HG03439 (cell line): ENCODE data around the gene BSCL2.
"Not testable (repeated sequence)": the region's sequence is repeated elsewhere in the genome, so short reads cannot be mapped to it uniquely, and the experiment has no call there.

Experiments used
- ATAC-seq: cut with Tn5 transposase; IDR thresholded peaks from one replicate; pipeline ENCODE4 v1.9.1; 2021; ENCODE audit warnings: mild to moderate bottlenecking, moderate library complexity; ENCODE audit not compliant: unreplicated experiment

BSCL2 gene

DNA sequence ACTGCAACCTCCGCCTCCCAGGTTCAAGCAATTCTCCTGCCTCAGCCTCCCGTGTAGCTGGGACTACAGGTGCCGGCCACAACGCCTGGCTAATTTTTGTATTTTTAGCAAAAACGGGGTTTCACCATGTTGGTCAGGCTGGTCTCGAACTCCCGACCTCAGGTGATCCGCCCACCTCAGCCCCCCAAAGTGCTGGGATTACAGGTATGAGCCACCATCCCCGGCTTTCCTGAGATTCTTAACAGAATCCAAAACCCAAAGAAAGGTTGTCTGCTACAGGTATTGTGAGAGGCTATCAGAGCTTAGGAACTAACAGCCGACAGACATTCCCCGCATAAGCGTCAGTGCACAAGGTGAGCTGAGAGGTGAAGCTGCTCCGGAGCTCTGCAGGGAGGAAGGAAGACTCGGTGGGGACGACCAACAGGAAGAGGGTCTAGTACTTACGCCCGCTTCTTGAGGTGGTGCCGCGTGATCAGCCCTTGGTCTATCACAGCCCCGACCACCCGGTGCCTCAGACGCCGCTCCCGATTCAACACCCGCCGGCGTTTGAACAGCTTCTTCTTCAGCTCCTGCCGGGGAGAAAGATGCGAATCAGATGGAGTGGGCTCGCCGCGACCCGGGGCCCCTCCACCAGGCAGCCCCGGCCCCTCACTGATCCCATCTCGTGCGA is 42.7 kb downstream of the BSCL2 start:
- peak; percentile 28 for ATAC-seq

DNA sequence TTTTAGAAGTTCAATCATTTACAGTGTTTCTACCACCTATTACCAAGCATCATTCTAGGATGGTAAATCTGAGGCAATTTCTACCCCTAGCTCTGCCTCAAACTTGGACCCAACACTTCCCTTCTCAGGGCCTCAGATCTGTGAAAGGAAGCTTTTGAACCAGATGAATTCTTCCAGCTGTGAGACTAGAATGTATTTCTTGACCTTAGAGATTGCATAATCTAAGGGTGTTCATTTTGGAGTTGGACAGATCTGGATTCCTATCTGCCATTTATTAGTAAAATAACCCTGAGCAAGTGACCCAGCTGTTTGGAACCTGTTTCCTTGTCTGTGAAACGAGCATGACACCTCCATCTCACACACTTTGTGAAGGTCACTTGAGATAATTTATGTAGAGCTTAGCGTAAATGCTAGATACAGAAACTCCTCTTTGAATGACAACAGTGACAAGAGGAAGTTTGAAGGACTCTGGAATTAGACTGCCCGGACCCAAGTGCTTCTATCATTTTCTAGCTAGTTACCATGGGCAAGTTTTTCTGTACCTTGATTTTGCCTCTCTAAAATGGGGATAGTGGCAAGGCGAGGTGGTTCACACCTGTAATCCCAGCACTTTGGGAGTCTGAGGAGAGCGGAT is 50.3 kb downstream of the BSCL2 start:
- no peak for ATAC-seq

DNA sequence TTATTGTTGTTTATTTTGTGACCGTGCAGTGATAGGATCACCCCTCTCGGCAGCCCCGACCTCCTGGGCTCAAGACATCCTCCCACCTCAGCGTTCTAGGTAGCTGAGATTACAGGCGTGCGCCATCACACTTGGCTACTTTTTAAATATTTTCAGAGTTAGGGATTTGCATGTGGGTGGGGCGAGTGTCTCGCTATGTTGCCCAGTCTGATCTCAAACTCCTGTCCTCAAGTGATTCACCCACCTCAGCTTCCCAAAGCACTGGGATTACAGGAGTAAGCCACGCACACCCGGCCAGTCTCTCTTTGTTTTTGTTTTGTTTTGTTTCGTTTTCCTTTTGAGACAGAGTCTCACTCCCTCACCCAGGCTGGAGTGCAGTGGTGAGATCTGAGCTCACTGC is 52.9 kb downstream of the BSCL2 start:
- ATAC-seq, result no peak

DNA sequence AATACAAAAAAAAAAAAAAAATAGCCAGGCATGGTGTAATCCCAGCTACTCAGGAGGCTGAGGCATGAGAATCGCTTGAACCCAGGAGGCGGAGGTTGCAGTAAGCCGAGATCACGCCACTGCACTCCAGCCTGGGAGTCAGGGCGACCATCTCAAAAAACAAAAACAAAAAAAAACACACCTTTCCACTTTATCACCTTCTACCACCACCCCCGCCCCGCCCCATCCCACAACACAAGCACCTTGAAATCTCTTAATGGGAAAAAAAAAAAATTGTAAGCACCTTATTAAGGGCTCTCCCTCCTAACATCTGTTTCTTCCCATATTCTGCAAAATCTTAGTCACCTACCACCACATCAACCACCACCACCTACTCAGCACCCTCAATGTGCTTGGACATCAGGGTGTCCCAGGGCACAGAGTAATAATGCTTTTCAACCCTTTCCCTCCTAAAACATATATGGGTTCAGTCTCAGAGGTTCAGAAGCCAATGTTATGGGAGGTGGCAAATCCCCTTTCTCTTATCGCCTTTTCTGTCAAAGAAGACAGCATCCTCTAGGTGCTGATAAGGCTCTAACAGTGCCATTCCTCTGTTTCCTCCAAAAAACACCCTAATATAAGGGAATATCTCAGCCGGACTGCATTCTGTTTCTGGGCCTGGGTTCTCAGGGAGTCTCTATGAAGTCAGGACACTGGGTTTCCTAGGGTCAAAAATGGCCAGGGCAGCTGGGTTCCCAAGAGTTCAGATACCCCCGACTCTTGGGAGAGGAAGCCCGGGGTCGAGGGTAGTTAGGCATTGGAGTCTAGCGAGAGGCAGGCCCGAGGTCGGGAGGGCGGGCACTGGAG is 54.8 kb downstream of the BSCL2 start:
- peak; percentile 22 for ATAC-seq

DNA sequence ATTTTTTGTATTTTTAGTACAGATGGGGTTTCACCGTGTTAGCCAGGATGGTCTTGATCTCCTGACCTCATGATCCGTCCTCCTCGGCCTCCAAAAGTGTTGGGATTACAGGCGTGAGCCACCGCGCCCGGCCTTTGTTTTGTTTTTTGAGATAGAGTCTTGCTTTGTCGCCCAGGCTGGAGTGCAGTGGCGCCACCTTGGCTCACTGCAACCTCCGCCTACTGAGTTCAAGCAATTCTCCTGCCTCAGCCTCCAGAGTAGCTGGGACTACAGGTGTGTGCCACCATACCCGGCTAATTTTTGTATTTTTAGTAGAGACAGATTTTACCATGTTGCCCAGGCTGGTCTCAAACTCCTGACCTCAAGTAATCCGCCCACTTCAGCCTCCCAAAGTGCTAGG is 56.9 kb downstream of the BSCL2 start:
- not testable (repeated sequence) for ATAC-seq

DNA sequence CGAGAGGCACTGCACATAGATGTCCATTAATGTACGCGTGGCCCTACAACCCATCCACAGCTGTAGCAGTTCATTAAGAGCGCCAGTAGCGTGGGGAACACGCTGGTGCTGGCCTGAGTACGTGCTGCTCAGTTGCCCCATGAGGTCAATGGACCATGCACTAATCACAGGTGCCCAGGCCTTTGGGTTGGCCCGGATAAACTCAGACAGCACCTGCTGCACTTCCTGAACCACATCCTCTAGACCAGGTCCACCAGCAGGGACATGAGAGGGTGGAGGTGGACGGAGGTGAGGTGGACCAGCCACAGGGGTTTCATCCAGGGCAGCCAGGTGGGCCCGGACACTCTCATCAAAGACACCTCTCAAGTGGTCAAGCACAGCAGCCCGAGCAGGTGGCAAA is 57.7 kb downstream of the BSCL2 start:
- no peak for ATAC-seq

DNA sequence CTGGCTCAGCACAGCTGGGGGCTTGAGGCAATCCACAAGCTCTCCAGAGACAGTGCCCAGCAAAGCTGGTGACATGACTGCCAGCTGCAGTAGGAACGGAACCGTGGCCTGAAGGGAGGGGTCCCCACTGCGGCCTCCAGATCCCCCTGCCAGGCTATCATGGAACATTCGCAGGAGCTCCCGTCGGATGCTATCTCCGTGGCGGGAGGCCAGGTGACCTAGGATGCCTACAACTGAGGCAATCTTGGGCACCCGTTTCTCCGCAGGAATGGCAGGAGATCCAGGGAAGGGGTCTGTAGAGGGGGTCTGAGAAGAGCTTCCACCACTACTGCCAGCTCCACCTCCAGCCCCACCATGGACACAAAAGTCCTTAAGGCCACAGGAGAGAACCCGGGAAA is 58.3 kb downstream of the BSCL2 start:
- ATAC-seq, result no peak

DNA sequence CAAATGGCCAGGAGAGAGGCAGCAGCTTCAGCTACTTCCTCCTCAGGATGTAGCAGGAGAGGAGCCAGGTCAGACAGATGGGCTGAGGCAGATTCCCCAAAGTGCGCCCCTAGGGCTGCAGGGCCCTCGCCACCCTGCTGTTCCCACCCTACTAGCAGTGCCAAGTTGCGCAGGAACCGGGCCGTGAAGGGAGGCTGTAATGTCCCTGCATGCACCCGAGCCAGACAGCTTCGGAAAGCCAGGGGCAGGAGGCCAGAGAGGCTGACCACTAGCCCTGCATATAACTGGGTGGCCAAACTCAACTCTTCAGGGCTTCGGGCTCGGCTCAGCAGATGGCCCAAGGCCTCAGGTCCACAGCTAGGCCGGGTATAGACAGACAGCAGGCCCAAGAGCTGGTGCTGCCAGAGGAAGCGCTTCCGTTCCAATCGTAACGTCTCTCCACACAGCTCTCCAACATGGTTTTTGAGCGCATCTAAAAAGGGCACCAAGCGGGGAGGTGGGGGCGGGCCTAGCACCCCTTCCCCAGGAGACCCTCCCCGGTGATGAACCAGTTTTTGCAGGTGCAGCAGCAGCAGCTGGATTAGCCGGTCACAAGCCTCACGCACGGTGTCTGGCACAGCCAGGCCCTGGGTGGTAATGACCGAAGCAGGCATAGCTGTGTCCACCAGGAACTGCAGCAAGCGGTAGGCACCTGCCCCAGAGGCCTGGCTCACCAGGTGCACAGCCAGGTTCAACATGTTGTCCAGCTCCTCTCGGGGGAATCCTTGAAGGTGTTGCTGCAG is 58.8 kb downstream of the BSCL2 start:
- ATAC-seq, result no peak

DNA sequence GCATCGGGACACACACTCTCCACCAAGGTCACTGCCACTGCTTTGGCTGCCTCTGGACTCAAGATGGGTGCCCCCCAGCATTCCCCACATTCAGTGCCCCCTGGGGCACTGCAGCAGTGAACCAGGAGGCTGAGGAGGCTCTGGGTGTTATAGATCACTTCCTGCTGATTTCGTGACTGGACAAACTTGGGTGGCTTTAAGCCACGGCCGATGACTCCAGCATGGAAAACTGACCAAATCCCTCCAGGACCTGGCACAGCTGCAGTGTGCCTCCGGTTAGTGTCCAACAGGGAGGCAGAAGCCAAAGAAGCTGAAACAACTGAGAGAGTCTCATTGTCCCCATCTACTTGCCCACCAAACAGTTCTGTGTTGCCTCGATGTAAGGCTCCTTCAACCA is 59.6 kb downstream of the BSCL2 start:
- no peak for ATAC-seq

DNA sequence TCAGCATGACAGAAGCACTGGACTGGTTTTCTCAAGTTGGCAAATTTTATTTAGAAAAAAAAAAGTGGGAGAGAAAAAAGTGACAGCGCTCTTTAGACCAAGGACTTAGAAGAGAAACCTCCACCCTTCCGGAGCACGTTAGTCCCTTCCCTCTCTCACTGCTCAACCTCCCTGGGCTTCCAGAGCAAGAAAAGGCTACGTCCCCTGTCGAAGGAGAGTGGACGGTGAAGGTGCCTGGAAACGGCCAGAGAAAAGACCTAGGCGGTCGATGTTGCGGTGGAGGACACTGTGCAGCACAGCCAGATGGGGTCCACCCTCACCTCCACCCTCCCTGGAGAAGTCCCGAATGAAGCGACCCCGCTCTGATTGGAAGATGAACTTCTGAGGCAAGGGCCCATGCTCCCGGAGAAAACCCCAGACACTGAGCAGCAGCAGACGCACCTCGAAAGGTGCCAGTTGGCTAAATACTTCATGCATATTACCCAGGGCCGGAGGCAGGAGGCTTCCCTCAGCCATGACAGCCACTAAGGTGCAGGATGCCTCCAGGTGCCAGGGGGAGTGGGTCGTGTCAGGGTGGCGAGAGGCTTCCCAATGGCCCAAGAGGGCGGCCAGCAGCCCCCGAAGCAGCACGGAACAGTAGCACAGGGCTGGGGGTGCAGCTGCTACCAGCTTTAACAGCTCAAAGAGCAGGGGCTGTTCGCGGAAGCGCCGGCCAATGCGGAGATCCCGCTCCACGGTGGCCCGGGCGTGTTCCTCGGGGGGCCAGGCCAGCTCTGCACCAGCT is 60.2 kb downstream of the BSCL2 start:
- no peak for ATAC-seq

DNA sequence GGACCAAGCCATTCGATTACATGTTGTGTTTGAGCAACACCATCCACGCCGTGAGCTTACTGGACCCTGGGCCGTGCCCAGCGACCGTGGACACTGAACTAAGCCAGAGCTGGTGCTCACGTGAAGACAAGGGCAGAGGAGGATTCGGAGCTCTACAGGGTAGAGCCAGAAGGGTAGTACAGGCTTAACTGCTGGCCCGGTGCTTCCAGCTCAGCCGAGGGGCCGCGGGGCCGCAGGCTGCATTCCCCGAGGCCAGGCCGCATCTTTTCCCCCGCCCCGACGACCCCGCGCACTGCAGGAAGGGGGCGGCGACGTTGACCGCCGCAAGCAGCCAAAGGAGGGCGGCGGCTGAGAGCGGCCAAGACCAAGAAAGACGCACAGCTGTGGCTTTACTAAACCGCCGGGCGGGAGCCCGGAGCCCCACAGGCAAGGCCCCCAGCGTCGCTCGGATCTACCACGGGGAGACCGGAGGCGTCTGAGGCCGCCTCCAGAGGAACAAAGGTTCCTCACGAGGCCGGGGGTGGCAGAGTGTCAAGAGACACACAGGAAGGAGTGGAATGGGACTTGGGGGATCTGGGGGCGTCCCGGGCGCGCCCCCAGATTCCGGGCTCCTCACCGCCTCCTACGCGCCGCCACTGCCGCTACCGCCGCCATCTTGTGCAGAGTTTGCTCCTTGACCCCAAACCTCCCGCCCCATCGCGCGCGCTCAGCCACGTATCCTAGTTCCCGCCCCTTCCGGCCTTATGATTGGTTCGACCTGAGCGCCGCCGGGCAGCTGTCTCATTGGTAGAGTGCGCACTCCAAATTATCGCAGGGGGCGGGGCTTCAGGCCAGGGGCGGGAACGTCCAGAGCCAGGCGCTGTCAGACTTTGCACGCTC is 61.0 kb downstream of the BSCL2 start, which contains the start of gene GANAB:
TSS of gene GANAB (minus strand) at position 668 of the 879 bp plus-strand sequence. CDS start at position 654, 14 bp downstream.
- peak; percentile 92 for ATAC-seq

DNA sequence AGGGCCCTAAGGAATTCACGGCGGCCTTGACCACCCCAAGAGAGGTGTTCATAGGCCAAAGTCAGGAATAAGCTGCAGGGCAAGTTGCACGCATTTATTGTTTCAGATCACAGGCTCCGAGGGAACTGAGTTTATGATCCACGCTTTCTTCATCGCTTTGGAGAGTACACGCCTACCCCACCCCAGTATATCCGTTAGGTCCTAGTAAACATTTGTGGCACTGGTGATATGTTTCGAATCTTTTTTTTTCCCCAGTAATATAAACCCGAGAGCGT is 61.6 kb downstream of the BSCL2 start:
- ATAC-seq, result no peak

DNA sequence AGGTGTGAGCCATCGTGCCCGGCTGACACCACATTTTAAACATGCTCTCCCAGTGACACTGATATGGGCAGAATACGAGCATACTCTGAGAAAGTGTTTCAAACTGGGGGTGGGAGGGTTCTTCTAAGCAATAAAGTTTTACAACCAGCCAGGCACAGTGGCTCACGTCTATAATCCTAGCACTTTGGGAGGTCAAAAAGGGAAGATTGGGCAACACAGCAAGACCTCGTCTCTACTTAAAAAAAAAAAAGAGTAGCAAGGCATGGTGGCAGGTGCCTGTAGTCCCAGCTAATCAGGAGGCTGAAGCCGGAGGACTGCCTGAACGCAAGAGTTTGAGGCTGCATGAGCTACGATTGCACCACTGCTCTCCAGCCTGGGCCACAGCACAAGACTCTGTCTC is 63.0 kb downstream of the BSCL2 start:
- no peak for ATAC-seq
